Activated naive CD8-positive, alpha-beta T cell treated with anti-CD3 and anti-CD28 coated beads, Interleukin-2, amount 50 U/mL, for 16 hours (primary cell): Measurements from ENCODE around the gene POU2AF2.
"Not testable (repeated sequence)": the region's sequence is repeated elsewhere in the genome, so short reads cannot be mapped to it uniquely, and the experiment has no call there.

Experiments used
- DNase-seq: peaks from one replicate; pipeline ENCODE4 v3.0.0-alpha.2; 2020; ENCODE audit warnings: low read depth, low spot score

Gene POU2AF2

GRCh38 chr11:111302298-111302697 is 56.8 kb downstream of the POU2AF2 start:
- DNase-seq = no peak

GRCh38 chr11:111303461-111303860 is 57.9 kb downstream of the POU2AF2 start:
- no peak for DNase-seq

GRCh38 chr11:111305162-111305802 is 59.8 kb downstream of the POU2AF2 start:
- no peak for DNase-seq

- no peak for DNase-seq
These were observed 60.4 kb downstream of the POU2AF2 start for GRCh38 chr11:111305876-111306275.

- DNase-seq = no peak
These were observed 60.8 kb downstream of the POU2AF2 start for GRCh38 chr11:111306321-111306720.

- DNase-seq = no peak
These were observed 62.1 kb downstream of the POU2AF2 start for GRCh38 chr11:111307472-111308108.

DNA sequence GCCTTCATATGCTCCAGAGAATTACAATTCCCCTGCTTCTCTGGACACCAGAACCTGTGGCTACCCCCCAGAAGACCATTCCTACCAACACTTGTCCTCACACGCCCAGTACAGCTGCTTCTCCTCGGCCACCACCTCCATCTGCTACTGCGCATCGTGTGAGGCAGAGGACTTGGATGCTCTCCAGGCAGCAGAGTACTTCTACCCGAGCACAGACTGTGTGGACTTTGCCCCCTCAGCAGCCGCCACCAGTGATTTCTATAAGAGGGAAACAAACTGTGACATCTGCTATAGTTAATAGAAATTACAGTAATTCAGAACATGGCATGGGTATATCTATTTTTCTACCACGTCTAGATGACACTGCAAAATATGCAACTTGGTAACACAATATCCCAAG is 62.6 kb downstream of the POU2AF2 start:
- no peak for DNase-seq

DNA sequence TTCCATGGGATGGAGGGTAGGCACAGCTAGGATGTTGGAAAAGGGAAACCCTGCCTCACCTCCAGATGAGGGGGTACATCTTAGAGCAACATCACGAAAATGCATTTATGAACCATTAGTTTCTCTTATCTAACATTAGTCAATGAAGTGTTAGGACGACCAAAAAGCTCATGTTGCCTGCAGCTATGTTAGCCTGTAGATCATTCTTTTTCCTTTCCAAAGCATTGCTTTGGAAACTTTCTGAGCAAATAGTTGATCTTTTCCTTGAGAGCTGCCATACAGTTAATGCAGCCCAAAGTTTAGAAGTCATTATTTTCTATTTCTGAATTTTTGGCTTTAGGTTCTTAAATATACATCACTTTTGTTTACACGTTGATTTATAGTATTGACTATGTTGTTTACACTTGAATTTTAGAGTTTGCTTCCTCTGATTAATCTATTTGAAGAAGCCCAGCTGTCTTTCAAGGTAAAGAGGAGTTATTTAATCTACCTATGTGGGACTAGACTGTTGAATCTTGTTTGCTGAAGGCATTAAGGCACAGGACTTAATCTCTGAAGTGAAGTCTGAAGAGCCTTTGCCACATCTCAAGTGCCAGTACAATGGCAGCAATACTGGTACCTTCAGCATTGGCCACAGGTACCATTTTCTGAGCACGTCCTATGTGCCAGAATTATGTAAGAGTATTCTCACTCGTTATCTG is 63.8 kb downstream of the POU2AF2 start:
- no peak for DNase-seq

GRCh38 chr11:111310088-111310487 is 64.6 kb downstream of the POU2AF2 start:
- no peak for DNase-seq

GRCh38 chr11:111310723-111311122 is 65.2 kb downstream of the POU2AF2 start:
- no peak for DNase-seq

- no peak for DNase-seq
These were observed 66.6 kb downstream of the POU2AF2 start for GRCh38 chr11:111312076-111312475.

- no peak for DNase-seq
These were observed 73.8 kb downstream of the POU2AF2 start for GRCh38 chr11:111319296-111319695.

DNA sequence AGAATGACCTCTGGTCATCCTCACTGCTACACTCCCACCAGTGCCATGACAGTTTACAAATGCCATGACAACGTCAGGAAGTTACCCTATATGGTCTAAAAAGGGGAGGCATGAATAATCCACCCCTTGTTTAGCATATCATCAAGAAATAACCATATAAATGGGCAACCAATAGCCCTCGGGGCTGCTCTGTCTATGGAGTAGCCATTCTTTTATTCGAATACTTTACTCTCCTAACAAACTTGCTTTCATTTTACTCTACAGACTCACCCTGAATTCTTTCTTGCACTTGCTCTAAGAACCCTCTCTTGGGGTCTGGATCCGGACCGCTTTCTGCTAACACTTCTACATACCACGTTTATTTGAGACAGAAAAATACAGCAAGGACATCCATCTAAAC is 74.7 kb downstream of the POU2AF2 start:
- DNase-seq = not testable (repeated sequence)

DNA sequence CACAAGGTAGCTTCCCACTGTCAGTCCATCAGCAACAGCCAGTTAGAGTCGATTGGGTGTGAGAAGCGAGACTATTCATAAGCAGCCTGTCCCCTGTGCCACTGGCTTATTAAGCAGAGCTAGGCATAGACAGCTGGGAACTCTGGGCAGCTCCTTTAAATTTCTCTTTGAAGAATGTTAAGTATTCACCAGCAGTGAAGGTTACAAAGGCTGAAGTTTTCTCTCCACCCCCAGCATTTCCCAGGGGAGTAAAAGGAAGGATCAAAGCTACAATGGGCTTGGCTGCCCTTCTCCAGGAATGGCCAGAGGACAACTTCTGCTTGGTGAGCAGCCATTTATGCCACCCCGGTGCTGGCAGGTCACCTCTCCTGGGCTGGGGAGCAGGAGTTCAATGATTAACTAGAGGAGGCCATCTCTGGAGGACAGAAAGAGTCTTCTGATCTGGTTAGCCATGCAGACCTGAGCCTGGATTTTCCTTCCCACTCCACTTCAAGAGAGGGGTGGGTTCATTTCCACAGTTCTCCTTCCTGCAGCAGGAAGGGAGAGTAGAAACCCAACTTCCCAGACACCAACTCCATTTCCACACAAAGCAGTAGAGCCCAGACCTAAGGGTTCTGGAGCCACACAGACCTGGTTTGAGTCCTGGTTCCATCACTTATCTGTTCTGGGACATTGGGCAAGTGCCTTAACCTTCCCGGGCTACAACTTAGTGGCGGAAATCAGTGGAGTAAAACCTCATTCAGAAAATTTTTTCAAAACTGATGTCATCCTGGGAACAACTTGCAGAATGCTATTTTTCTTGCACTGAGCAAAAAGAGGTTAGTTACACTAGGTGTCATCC is 75.4 kb downstream of the POU2AF2 start:
- no peak for DNase-seq

DNA sequence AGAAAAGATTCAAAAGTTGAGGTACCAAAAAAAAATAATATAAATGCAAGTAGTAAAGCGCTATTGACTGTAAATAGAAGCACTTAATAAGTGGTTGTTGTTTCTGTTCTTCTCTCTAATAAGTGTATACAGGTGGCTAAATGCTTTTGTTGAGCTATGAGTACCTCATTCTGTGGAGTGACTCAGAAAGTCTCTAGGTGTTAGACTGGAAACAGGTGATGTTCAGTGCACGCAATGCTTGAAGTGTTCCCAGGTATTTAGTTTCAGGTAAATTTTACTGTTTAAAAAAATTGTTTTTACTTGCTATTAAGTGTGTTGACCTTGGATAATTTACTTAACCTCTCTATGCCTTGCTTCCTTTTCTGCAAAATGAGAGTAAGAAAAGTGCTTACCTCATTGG is 77.0 kb downstream of the POU2AF2 start:
- no peak for DNase-seq

GRCh38 chr11:111324277-111324720 is 78.8 kb downstream of the POU2AF2 start:
- DNase-seq = no peak

- no peak for DNase-seq
These were observed 79.7 kb downstream of the POU2AF2 start for GRCh38 chr11:111325259-111325658.

GRCh38 chr11:111326824-111327223 is 81.3 kb downstream of the POU2AF2 start:
- no peak for DNase-seq

GRCh38 chr11:111327908-111328624 is 82.5 kb downstream of the POU2AF2 start:
- no peak for DNase-seq

DNA sequence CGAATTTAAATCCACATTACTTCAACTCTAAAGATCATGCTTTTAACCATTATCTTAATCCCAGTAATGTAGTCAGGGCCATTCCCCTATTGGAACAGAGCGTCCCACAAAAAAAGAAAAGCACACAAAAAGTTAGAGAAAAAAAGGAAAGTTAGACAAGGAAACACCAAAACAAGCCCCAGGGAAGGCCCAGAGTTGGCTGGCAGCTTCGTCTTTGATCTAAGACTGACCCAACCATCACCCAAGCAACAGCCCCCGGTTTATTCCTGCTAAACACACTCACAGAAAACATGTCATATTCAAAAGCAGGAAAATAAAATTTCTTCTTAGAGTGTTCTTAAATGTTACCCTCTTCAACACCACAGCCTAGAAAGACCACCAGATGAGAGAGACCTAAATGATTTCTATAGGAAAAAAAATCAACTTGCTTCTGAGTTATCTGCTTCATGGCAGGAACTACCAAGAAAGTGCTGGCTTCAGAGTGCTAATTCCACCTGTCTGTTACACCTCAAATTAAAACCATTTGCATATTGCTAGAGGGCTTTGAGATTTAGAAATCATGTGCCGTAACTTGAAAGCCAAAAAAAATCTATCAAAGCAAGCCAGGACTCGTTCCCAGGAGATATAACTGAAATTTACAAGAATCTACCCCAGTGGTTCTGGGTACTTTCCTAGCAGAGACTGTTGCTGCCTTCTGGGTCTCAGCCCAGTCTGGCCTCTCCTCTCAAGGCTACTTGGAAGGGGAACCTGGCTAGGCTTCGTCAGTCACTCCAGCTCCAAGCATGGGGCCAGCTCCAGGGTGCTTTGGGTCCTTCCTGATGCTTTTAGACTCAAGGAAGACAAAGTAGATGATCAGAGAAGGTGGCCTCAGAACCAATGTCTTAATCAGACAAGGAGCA is 84.0 kb downstream of the POU2AF2 start:
- DNase-seq = no peak
